Mesenchymal stem cell (in vitro differentiated cells and primary cell): ENCODE measurements around the gene APOA4.

Experiments
- DNase-seq: peaks from one replicate; pipeline ENCODE4 v3.0.0-alpha.2; 2013
- H2AFZ ChIP-seq: one replicate; pipeline ENCODE4 v1.6.1; 2013; ENCODE audit warnings: low read depth, mild to moderate bottlenecking, control low read depth, inconsistent platforms, low read length, moderate library complexity
- H2AK5ac ChIP-seq: 2 replicates; pipeline ENCODE4 v1.6.1; 2013; ENCODE audit warnings: low read length, moderate library complexity, mild to moderate bottlenecking, inconsistent platforms; ENCODE audit not compliant: severe bottlenecking
- H2BK120ac ChIP-seq: one replicate; pipeline ENCODE4 v1.6.1; 2013; ENCODE audit warnings: low read depth, mild to moderate bottlenecking, inconsistent platforms, low read length, moderate library complexity
- H2BK12ac ChIP-seq, 2 experiments: one replicate each; pipeline ENCODE4 v1.6.1; 2013; ENCODE audit warnings: inconsistent platforms in 2 of 2, low read length in 2 of 2, mild to moderate bottlenecking in 2 of 2, moderate library complexity in 2 of 2, control low read depth in 1 of 2
- H2BK15ac ChIP-seq: one replicate; pipeline ENCODE4 v1.6.1; 2013; ENCODE audit warnings: mild to moderate bottlenecking, low read depth, inconsistent platforms; ENCODE audit not compliant: poor library complexity, severe bottlenecking
- H2BK5ac ChIP-seq: 2 replicates; pipeline ENCODE4 v1.6.1; 2013; ENCODE audit warnings: low read depth, mild to moderate bottlenecking, low read length, control low read depth, inconsistent platforms; ENCODE audit not compliant: poor library complexity, severe bottlenecking
- H3K14ac ChIP-seq, 2 experiments: one replicate each; pipeline ENCODE4 v1.6.1; 2013; ENCODE audit warnings: inconsistent platforms in 2 of 2, low read length in 2 of 2, control low read depth in 1 of 2, mild to moderate bottlenecking in 1 of 2, moderate library complexity in 1 of 2
- H3K18ac ChIP-seq, 2 experiments: one replicate each; pipeline ENCODE4 v1.6.1; 2013; ENCODE audit warnings: inconsistent platforms in 2 of 2, low read length in 2 of 2, control low read depth in 1 of 2, low read depth in 1 of 2, mild to moderate bottlenecking in 1 of 2
- H3K23ac ChIP-seq, 2 experiments: one replicate each; pipeline ENCODE4 v1.6.1; 2013; ENCODE audit warnings: inconsistent platforms in 2 of 2, low read length in 2 of 2, mild to moderate bottlenecking in 2 of 2, moderate library complexity in 2 of 2, control low read depth in 1 of 2
- H3K27ac ChIP-seq: 2 replicates; pipeline ENCODE4 v1.5.1; 2013; ENCODE audit warnings: mild to moderate bottlenecking, moderate library complexity, low read length, control low read depth, inconsistent platforms; ENCODE audit not compliant: poor library complexity, severe bottlenecking
- H3K27me3 ChIP-seq, 2 experiments: 2 replicates each; pipeline versions ENCODE4 v1.6.1 to v1.7.0; 2013; ENCODE audit warnings: low read length in 2 of 2, mild to moderate bottlenecking in 2 of 2, moderate library complexity in 2 of 2, control low read depth in 1 of 2, inconsistent platforms in 1 of 2; ENCODE audit not compliant: control insufficient read depth in 1 of 2, insufficient read depth in 1 of 2
- H3K36me3 ChIP-seq, 2 experiments: 2 replicates each; pipeline versions ENCODE4 v1.6.1 to v1.7.0; 2013; ENCODE audit warnings: low read length in 2 of 2, control low read depth in 1 of 2, inconsistent platforms in 1 of 2, low read depth in 1 of 2, mild to moderate bottlenecking in 1 of 2; ENCODE audit not compliant: insufficient read depth in 2 of 2, control insufficient read depth in 1 of 2
- H3K4ac ChIP-seq, 2 experiments: one replicate each; pipeline ENCODE4 v1.6.1; 2013; ENCODE audit warnings: inconsistent platforms in 2 of 2, low read length in 2 of 2, mild to moderate bottlenecking in 2 of 2, moderate library complexity in 2 of 2, control low read depth in 1 of 2, low read depth in 1 of 2
- H3K4me1 ChIP-seq: 2 replicates; pipeline ENCODE4 v1.6.1; 2013; ENCODE audit warnings: low read depth, low read length, control low read depth; ENCODE audit not compliant: control insufficient read depth, insufficient read depth
- H3K4me2 ChIP-seq: 2 replicates; pipeline ENCODE4 v1.6.1; 2013; ENCODE audit warnings: low read length, mild to moderate bottlenecking, inconsistent platforms; ENCODE audit not compliant: poor library complexity, severe bottlenecking
- H3K4me3 ChIP-seq, 2 experiments: 2 replicates each; pipeline versions ENCODE4 v1.5.1 to v1.7.0; 2013; ENCODE audit warnings: low read length in 2 of 2, mild to moderate bottlenecking in 2 of 2, control low read depth in 1 of 2, low read depth in 1 of 2; ENCODE audit not compliant: insufficient read depth in 1 of 2
- H3K79me1 ChIP-seq: replicated peaks from 2 replicates; pipeline ENCODE4 v1.6.1; 2013; ENCODE audit warnings: mild to moderate bottlenecking, control low read depth, low read length, inconsistent platforms; ENCODE audit not compliant: poor library complexity, severe bottlenecking
- H3K9ac ChIP-seq: 2 replicates; pipeline ENCODE4 v1.7.0; 2013; ENCODE audit warnings: mild to moderate bottlenecking, low read length, moderate library complexity
- H3K9me3 ChIP-seq: 2 replicates; pipeline ENCODE4 v1.7.0; 2013; ENCODE audit warnings: mild to moderate bottlenecking, low read length; ENCODE audit not compliant: control insufficient read depth
- H4K8ac ChIP-seq: one replicate; pipeline ENCODE4 v1.6.1; 2013; ENCODE audit warnings: inconsistent platforms, mild to moderate bottlenecking, low read length, moderate library complexity
- H4K91ac ChIP-seq: one replicate; pipeline ENCODE4 v1.6.1; 2013; ENCODE audit warnings: mild to moderate bottlenecking, low read length, inconsistent platforms
- WGBS: methylation state at CpG from one replicate; pipeline ENCODE4 v1.1.7; 2013; ENCODE audit warnings: mixed read lengths; 5-methylcytosine and 5-hydroxymethylcytosine counted together

Gene APOA4

DNA sequence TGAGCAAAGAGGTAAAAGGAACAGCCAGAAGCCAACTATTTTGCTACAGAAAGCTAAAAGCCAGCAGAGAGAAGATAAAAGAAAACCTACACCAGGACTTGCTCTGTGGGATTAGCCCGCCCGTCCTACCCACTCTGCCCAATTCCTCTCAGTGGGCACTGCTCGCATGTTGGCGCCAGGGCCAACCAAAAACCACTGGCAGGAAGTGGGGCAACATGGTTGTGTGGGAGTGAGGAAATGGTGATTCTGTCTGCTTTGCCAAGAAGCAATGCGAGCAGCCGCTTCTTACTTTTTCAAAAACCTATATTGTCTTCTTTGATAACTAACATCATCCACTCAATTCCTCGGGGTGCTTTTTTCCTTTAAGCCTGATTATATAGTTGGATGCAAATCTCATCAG is 28.5 kb upstream of the APOA4 start:
- Histone ChIP-seq H3K4me3 (no peak overlapping the region), H2BK15ac (no peak overlapping the region), H3K23ac (no peak overlapping the region), H3K79me1 (peaks cover 11% of the 10 kb centered on the region), H4K8ac (no peak overlapping the region), H3K27me3 (no peaks in the 10 kb centered on the region), H3K9ac (no peak overlapping the region), H2BK120ac (no peak overlapping the region), H2AFZ (no peak overlapping the region), H3K14ac (peak overlapping the region in 1 of 2 experiments; percentile 94), H3K4me2 (no peak overlapping the region), H2BK5ac (no peak overlapping the region), H2AK5ac (peak overlapping the region; percentile 37), H3K18ac (peak overlapping the region in 1 of 2 experiments; percentile 87), H3K4ac (peak overlapping the region in 1 of 2 experiments; percentile 43), H3K9me3 (no peaks in the 10 kb centered on the region), H3K4me1 (peaks cover 13% of the 10 kb centered on the region), H3K27ac (no peak overlapping the region), H3K36me3 (peaks cover 22 to 37% of the 10 kb centered on the region in 2 experiments), H4K91ac (peak overlapping the region; percentile 47), H2BK12ac (peak overlapping the region; percentile 75 to 78)
- 97% methylated on average over 7 of the region's 7 CpGs for WGBS
- no peak for DNase-seq

DNA sequence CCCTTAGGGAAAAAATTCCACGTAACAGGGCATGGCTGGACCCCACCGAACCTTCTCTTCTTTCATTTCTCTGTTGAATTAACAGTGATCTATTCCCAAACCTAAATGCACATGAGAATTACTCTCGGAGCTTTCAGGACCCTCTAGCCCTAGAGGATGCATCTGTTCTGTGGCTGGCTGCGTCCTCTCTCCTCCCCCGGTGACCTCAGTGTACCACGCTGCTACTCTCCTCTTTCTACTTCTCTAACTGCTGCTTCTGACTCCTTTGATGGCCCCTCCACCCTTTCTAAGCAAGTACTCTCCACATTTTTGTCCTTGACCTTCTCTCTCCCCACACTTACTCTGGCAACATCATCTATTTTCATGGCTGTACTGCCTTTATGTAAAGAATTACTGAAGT is 26.4 kb upstream of the APOA4 start:
- no peak for DNase-seq
- no peak overlapping the region for H2BK12ac ChIP-seq

DNA sequence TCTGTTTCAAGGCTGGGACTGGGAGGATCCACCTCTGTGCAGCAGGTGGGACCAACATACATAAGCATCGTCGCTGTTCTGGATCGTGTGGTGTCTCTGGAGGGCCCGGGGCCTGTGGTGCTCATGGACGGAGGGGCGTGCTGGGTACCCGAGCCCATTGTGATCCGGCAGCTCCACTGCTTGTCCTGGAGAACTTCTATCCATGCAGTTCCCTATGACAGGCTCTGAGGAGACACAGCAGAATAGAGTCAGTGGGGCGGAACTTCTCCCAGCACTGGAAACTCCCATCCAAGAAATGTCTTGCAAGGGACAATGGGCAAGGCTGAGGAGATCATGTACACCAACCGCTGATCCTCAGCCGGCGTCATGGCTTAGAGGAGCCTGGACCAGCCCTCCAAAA is 26.0 kb upstream of the APOA4 start:
- H2AFZ ChIP-seq = no peak overlapping the region
- no peak overlapping the region for H2BK120ac ChIP-seq
- H3K36me3 ChIP-seq = peaks cover 31 to 45% of the 10 kb centered on the region in 2 experiments
- DNase-seq = no peak
- H3K4me1 ChIP-seq = peaks cover 11% of the 10 kb centered on the region
- no peak overlapping the region for H4K91ac ChIP-seq
- H3K14ac ChIP-seq = no peak overlapping the region
- no peak overlapping the region for H4K8ac ChIP-seq
- no peak overlapping the region for H3K27ac ChIP-seq
- no peak overlapping the region for H3K23ac ChIP-seq
- H3K4ac ChIP-seq = no peak overlapping the region
- H3K4me2 ChIP-seq = no peak overlapping the region
- H3K9me3 ChIP-seq = no peaks in the 10 kb centered on the region
- H2BK5ac ChIP-seq = no peak overlapping the region
- H2AK5ac ChIP-seq = no peak overlapping the region
- H3K27me3 ChIP-seq = no peaks in the 10 kb centered on the region
- WGBS = 99% methylated on average over 12 of the region's 12 CpGs
- no peak overlapping the region for H3K4me3 ChIP-seq
- no peak overlapping the region for H3K18ac ChIP-seq
- H3K9ac ChIP-seq = no peak overlapping the region
- H2BK15ac ChIP-seq = no peak overlapping the region
- H3K79me1 ChIP-seq = peaks cover 6% of the 10 kb centered on the region
- no peak overlapping the region for H2BK12ac ChIP-seq

More for the DNA sequence above, 26.4 kb upstream of the APOA4 start:
- no peak overlapping the region for H3K4me2 ChIP-seq
- H2BK5ac ChIP-seq = no peak overlapping the region
- peaks cover 13% of the 10 kb centered on the region for H3K4me1 ChIP-seq
- H3K27ac ChIP-seq = no peak overlapping the region
- H2BK15ac ChIP-seq = no peak overlapping the region
- peaks cover 31 to 47% of the 10 kb centered on the region in 2 experiments for H3K36me3 ChIP-seq
- no peak overlapping the region for H2AFZ ChIP-seq
- no peak overlapping the region for H3K18ac ChIP-seq
- H3K79me1 ChIP-seq = peaks cover 6% of the 10 kb centered on the region
- no peak overlapping the region for H2AK5ac ChIP-seq
- no peaks in the 10 kb centered on the region for H3K27me3 ChIP-seq
- H3K14ac ChIP-seq = no peak overlapping the region
- H3K23ac ChIP-seq = no peak overlapping the region
- no peak overlapping the region for H3K9ac ChIP-seq
- WGBS = 95% methylated on average over 6 of the region's 6 CpGs
- no peak overlapping the region for H4K91ac ChIP-seq
- H4K8ac ChIP-seq = no peak overlapping the region
- H2BK120ac ChIP-seq = no peak overlapping the region
- H3K9me3 ChIP-seq = no peaks in the 10 kb centered on the region
- H3K4me3 ChIP-seq = no peak overlapping the region
- H3K4ac ChIP-seq = no peak overlapping the region

DNA sequence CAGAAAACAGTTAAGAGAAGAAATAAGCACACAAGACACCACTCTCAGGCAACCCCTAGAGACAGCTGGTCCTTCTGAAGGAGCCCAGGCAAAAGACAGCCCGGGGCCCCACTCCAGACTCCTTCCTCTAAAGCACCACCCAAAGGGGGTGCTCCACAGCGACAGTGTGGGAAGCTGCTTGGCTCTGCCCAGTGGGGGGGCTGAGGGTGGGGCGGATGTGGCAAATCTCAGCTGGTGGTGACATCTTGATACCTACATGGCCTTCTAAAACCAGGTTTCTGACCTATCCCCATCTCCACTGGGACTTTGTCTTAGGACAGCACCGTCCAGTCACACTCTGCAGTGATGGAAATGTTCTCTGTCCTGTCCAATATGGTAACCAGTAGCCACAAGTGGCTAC is 24.5 kb upstream of the APOA4 start:
- H2AFZ ChIP-seq = no peak overlapping the region
- no peak overlapping the region for H2BK5ac ChIP-seq
- H3K27ac ChIP-seq = no peak overlapping the region
- peaks cover 3% of the 10 kb centered on the region for H3K4me1 ChIP-seq
- H2BK12ac ChIP-seq = no peak overlapping the region
- no peak for DNase-seq
- H3K18ac ChIP-seq = no peak overlapping the region
- H3K23ac ChIP-seq = no peak overlapping the region
- no peak overlapping the region for H2BK15ac ChIP-seq
- H3K9me3 ChIP-seq = no peaks in the 10 kb centered on the region
- no peak overlapping the region for H3K4ac ChIP-seq
- H3K36me3 ChIP-seq = peaks cover 39 to 59% of the 10 kb centered on the region in 2 experiments
- no peak overlapping the region for H3K14ac ChIP-seq
- no peak overlapping the region for H2BK120ac ChIP-seq
- no peak overlapping the region for H3K4me3 ChIP-seq
- H4K91ac ChIP-seq = no peak overlapping the region
- no peak overlapping the region for H4K8ac ChIP-seq
- H3K4me2 ChIP-seq = no peak overlapping the region
- no peak overlapping the region for H3K9ac ChIP-seq
- WGBS = 93% methylated on average over 3 of the region's 4 CpGs
- H2AK5ac ChIP-seq = no peak overlapping the region
- H3K27me3 ChIP-seq = no peaks in the 10 kb centered on the region
- peaks cover 6% of the 10 kb centered on the region for H3K79me1 ChIP-seq
